ENCODE measurements around the gene DHX15.

Gene DHX15

DNA sequence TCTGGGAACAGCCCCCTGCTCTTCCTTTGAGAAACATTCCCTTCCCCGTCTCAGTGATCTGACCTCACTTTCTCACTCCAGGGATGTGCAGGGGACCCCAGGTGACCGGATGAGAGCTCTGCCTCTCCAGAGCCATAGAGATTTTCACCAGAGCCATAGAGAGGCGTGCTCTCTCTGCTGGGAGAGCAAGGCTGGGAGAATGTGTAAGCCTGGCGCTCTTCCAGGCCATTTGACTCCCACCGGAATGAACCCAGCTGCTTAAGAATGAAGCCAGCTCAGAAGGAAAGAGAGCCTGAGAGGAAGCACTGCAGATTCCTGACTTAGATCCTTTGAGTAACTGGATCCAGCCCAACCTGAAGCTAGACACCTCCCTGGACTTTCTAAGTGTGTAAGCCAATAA lies 106.4 kb downstream of the DHX15 start:
- Histone ChIP-seq H3K4me3 (ENCODE audit: low read depth, low read length) (no peak overlapping the region), H3K9me3 (no peaks in the 10 kb centered on the region), H3K36me3 (no peaks in the 10 kb centered on the region), H3K27me3 (peaks cover 8% of the 10 kb centered on the region), H3K4me1 (no peaks in the 10 kb centered on the region)
- TF ChIP-seq, protein P1, sequence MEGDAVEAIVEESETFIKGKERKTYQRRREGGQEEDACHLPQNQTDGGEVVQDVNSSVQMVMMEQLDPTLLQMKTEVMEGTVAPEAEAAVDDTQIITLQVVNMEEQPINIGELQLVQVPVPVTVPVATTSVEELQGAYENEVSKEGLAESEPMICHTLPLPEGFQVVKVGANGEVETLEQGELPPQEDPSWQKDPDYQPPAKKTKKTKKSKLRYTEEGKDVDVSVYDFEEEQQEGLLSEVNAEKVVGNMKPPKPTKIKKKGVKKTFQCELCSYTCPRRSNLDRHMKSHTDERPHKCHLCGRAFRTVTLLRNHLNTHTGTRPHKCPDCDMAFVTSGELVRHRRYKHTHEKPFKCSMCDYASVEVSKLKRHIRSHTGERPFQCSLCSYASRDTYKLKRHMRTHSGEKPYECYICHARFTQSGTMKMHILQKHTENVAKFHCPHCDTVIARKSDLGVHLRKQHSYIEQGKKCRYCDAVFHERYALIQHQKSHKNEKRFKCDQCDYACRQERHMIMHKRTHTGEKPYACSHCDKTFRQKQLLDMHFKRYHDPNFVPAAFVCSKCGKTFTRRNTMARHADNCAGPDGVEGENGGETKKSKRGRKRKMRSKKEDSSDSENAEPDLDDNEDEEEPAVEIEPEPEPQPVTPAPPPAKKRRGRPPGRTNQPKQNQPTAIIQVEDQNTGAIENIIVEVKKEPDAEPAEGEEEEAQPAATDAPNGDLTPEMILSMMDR (IDR thresholded peaks at IDR 0.05; ENCODE audit: low read depth, low read length) = no peak
- no peak for DNase-seq
